HCT116 (cell line): ENCODE results near the gene NR4A1.

ENCODE experiments used
- EZH2 ChIP-seq: fragments of 200-600 bp; sonication (generic); IDR thresholded peaks from 2 replicates; pipeline ENCODE4 v1.6.1; 2017; ENCODE audit warnings: antibody characterized with exemption, mixed run types
- JUND ChIP-seq: IDR thresholded peaks from 2 replicates; pipeline ENCODE4 v1.6.1; 2012
- POLR2A ChIP-seq: IDR thresholded peaks from 2 replicates; pipeline ENCODE4 v1.7.0; 2011; ENCODE audit warnings: borderline replicate concordance; ENCODE audit not compliant: insufficient read depth, insufficient read length; ENCODE audit errors: extremely low read depth
- POLR2AphosphoS5 ChIP-seq: IDR thresholded peaks from 2 replicates; pipeline ENCODE4 v1.6.1; 2011; ENCODE audit warnings: mild to moderate bottlenecking, low read depth, low read length, moderate library complexity
- SIN3A ChIP-seq: IDR thresholded peaks from 2 replicates; pipeline ENCODE4 v1.6.1; 2012; ENCODE audit warnings: low read depth
- SP1 ChIP-seq: IDR thresholded peaks from 2 replicates; pipeline ENCODE4 v1.6.1; 2012; ENCODE audit warnings: low read depth
- SRF ChIP-seq: IDR thresholded peaks from 2 replicates; pipeline ENCODE4 v1.6.1; 2012; ENCODE audit warnings: low read depth
- TCF7L2 ChIP-seq: IDR thresholded peaks from 2 replicates; pipeline ENCODE4 v1.7.0; 2011; ENCODE audit warnings: borderline replicate concordance, inconsistent platforms; ENCODE audit not compliant: insufficient read depth, insufficient read length; ENCODE audit errors: extremely low read depth
- TF ChIP-seq, protein P1 (sequence below): IDR thresholded peaks from 2 replicates; pipeline ENCODE4 v1.6.1; 2012; ENCODE audit warnings: low read depth
- TF ChIP-seq, protein P2 (sequence below), 3 experiments: fragments of 200-600 bp in 1 of 3; sonication (generic) in 1 of 3; IDR thresholded peaks in 2 of 3; conservative IDR thresholded peaks in 1 of 3; 2 replicates each; pipeline ENCODE4 v1.5.1; 2012 to 2017; ENCODE audit warnings: low read depth in 2 of 3, low read length in 2 of 3, antibody characterized with exemption in 1 of 3, borderline replicate concordance in 1 of 3, control low read depth in 1 of 3, mild to moderate bottlenecking in 1 of 3, mixed read lengths in 1 of 3, mixed run types in 1 of 3, moderate library complexity in 1 of 3; ENCODE audit not compliant: insufficient read depth in 1 of 3
- TF ChIP-seq, protein P3 (sequence below): IDR thresholded peaks from 2 replicates; pipeline ENCODE4 v1.6.1; 2012

DNA sequence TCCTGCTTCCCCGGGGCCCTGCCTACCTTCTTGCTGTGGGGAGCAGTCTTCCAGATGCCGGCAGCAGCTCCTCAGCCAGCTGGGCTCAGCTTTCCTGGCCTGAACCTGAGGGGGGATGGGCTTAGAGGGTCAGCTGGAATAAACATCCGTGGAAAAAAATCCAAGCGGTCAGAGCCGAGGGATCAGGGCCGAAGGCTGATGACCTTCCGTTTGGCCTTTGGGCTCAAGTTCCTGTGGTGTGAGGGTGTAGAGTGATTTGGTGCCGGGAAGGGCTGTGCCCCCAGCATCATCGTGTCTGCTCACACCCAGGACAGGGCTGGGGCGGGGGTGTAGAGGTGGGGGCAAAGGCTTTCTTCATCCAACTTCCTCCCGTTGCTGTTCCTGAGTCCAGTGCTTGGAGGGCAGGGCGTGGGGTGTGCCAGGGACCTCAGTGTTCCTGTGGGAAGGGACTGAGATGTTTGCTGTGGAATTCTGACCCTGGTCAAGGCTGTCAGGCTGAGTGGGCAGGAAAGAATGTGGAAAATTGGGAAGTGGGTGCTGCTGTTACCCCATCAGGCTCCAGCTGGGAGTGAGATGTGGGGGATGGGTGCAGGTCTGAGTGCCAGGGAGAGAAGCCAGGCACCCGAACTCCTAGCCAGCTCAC, 30.9 kb downstream of the NR4A1 start:
- TF ChIP-seq POLR2A (no peak), SRF (no peak), SP1 (no peak), SIN3A (no peak), TCF7L2 (no peak), POLR2AphosphoS5 (no peak), EZH2 (no peak), JUND (no peak)
- TF ChIP-seq, protein P1, sequence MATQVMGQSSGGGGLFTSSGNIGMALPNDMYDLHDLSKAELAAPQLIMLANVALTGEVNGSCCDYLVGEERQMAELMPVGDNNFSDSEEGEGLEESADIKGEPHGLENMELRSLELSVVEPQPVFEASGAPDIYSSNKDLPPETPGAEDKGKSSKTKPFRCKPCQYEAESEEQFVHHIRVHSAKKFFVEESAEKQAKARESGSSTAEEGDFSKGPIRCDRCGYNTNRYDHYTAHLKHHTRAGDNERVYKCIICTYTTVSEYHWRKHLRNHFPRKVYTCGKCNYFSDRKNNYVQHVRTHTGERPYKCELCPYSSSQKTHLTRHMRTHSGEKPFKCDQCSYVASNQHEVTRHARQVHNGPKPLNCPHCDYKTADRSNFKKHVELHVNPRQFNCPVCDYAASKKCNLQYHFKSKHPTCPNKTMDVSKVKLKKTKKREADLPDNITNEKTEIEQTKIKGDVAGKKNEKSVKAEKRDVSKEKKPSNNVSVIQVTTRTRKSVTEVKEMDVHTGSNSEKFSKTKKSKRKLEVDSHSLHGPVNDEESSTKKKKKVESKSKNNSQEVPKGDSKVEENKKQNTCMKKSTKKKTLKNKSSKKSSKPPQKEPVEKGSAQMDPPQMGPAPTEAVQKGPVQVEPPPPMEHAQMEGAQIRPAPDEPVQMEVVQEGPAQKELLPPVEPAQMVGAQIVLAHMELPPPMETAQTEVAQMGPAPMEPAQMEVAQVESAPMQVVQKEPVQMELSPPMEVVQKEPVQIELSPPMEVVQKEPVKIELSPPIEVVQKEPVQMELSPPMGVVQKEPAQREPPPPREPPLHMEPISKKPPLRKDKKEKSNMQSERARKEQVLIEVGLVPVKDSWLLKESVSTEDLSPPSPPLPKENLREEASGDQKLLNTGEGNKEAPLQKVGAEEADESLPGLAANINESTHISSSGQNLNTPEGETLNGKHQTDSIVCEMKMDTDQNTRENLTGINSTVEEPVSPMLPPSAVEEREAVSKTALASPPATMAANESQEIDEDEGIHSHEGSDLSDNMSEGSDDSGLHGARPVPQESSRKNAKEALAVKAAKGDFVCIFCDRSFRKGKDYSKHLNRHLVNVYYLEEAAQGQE, result no peak
- TF ChIP-seq, protein P2, sequence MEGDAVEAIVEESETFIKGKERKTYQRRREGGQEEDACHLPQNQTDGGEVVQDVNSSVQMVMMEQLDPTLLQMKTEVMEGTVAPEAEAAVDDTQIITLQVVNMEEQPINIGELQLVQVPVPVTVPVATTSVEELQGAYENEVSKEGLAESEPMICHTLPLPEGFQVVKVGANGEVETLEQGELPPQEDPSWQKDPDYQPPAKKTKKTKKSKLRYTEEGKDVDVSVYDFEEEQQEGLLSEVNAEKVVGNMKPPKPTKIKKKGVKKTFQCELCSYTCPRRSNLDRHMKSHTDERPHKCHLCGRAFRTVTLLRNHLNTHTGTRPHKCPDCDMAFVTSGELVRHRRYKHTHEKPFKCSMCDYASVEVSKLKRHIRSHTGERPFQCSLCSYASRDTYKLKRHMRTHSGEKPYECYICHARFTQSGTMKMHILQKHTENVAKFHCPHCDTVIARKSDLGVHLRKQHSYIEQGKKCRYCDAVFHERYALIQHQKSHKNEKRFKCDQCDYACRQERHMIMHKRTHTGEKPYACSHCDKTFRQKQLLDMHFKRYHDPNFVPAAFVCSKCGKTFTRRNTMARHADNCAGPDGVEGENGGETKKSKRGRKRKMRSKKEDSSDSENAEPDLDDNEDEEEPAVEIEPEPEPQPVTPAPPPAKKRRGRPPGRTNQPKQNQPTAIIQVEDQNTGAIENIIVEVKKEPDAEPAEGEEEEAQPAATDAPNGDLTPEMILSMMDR (IDR thresholded peaks at IDR 0.05 in 2 of 3, conservative IDR thresholded peaks at IDR 0.05 in 1 of 3; ENCODE audit: borderline replicate concordance in 1 of 3, insufficient read depth in 1 of 3, low read depth in 2 of 3, low read length in 2 of 3), result no peak
- TF ChIP-seq, protein P3, sequence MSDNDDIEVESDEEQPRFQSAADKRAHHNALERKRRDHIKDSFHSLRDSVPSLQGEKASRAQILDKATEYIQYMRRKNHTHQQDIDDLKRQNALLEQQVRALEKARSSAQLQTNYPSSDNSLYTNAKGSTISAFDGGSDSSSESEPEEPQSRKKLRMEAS, result no peak
